H1 (cell line): ENCODE measurements around the gene ARRB1. TPM values are rescaled to one million over a fixed set of nuclear protein-coding genes. Genes with fewer than 3 reads are reported as not detected.

Experiments
- CTCF ChIA-PET: fragments of 300-600 bp; sonication (Branson Sonifier 250); formaldehyde crosslinking; loops from one replicate; lab custom pipeline; 2021; ENCODE audit not compliant: partially characterized antibody; lab: Charles Lee
- POLR2A ChIA-PET: fragments of 300-600 bp; sonication (Branson Sonifier 250); formaldehyde crosslinking; loops from one replicate; lab custom pipeline; 2021; ENCODE audit warnings: inconsistent platforms; ENCODE audit not compliant: partially characterized antibody; lab: Charles Lee
- DNase-seq, 2 experiments: peaks; one replicate each; pipeline versions ENCODE4 v3.0.0 to v3.0.0-alpha.2; 2010 to 2022; ENCODE audit warnings: low spot score in 2 of 2, low read depth in 1 of 2, mixed read lengths in 1 of 2
- FAIRE-seq: peaks from 2 replicates; lab custom pipeline; 2011; peaks lifted over from hg19 to GRCh38; lab: Jason Lieb, UNC
- H2AFZ ChIP-seq: 2 replicates; pipeline ENCODE4 v1.8.1; 2012; ENCODE audit warnings: low read length, inconsistent platforms
- H2AK5ac ChIP-seq: 2 replicates; pipeline ENCODE4 v1.6.1; 2013; ENCODE audit warnings: low read depth, low read length
- H2BK120ac ChIP-seq: replicated peaks from 2 replicates; pipeline ENCODE3; 2013; ENCODE audit warnings: low read depth, low read length, inconsistent platforms
- H2BK12ac ChIP-seq: 2 replicates; pipeline ENCODE4 v1.6.1; 2013; ENCODE audit warnings: low read depth, low read length
- H2BK15ac ChIP-seq: 2 replicates; pipeline ENCODE4 v1.6.1; 2013; ENCODE audit warnings: low read length
- H2BK20ac ChIP-seq: 2 replicates; pipeline ENCODE4 v1.6.1; 2013; ENCODE audit warnings: low read length
- H2BK5ac ChIP-seq: 2 replicates; pipeline ENCODE4 v1.6.1; 2013; ENCODE audit warnings: low read depth, low read length
- H3K14ac ChIP-seq: 2 replicates; pipeline ENCODE4 v1.6.1; 2013; ENCODE audit warnings: inconsistent platforms; ENCODE audit not compliant: insufficient read length
- H3K18ac ChIP-seq: 2 replicates; pipeline ENCODE4 v1.6.1; 2013; ENCODE audit warnings: low read length; ENCODE audit errors: extremely low read depth
- H3K23ac ChIP-seq: 2 replicates; pipeline ENCODE4 v1.6.1; 2013; ENCODE audit warnings: inconsistent platforms; ENCODE audit not compliant: insufficient read length
- H3K23me2 ChIP-seq: 2 replicates; pipeline ENCODE4 v1.6.1; 2013; ENCODE audit warnings: low read depth, low read length
- H3K27ac ChIP-seq: 2 replicates; pipeline ENCODE4 v1.6.1; 2011; ENCODE audit warnings: low read depth, low read length, inconsistent platforms
- H3K27me3 ChIP-seq, 4 experiments: replicated peaks in 1 of 4; 1 replicate in 1 of 4; 2 replicates in 3 of 4; pipeline versions ENCODE4 v1.6.1 to v1.8.1; 2011 to 2013; ENCODE audit warnings: low read length in 3 of 4, mild to moderate bottlenecking in 3 of 4, inconsistent platforms in 2 of 4, mixed read lengths in 2 of 4, moderate library complexity in 1 of 4; ENCODE audit not compliant: control insufficient read depth in 3 of 4, insufficient read depth in 3 of 4; ENCODE audit errors: extremely low read depth in 1 of 4
- H3K36me3 ChIP-seq, 4 experiments: 2 replicates each; pipeline versions ENCODE4 v1.6.1 to v1.8.1; 2011 to 2013; ENCODE audit warnings: mild to moderate bottlenecking in 4 of 4, low read length in 3 of 4, moderate library complexity in 2 of 4, control low read depth in 1 of 4, inconsistent platforms in 1 of 4; ENCODE audit not compliant: insufficient read depth in 4 of 4, control insufficient read depth in 2 of 4
- H3K4ac ChIP-seq: replicated peaks from 2 replicates; pipeline ENCODE3; 2013; ENCODE audit warnings: low read length, low read depth, mixed read lengths, inconsistent platforms; ENCODE audit not compliant: insufficient read length
- H3K4me1 ChIP-seq, 4 experiments: replicated peaks in 1 of 4; 1 replicate in 1 of 4; 2 replicates in 3 of 4; pipeline versions ENCODE4 v1.6.1 to v1.8.1; 2011 to 2013; ENCODE audit warnings: low read length in 3 of 4, inconsistent platforms in 2 of 4, mixed read lengths in 1 of 4; ENCODE audit not compliant: insufficient read depth in 4 of 4, control insufficient read depth in 3 of 4
- H3K4me2 ChIP-seq, 2 experiments: 2 replicates each; pipeline versions ENCODE4 v1.6.1 to v1.8.1; 2011 to 2013; ENCODE audit warnings: low read depth in 2 of 2, low read length in 2 of 2, control low read depth in 1 of 2, inconsistent platforms in 1 of 2, mild to moderate bottlenecking in 1 of 2; ENCODE audit not compliant: insufficient read depth in 1 of 2
- H3K4me3 ChIP-seq, 4 experiments: fragments of 200-600, 300-600 bp in 1 of 4; sonication (generic), shearing (Covaris generic), sonication (Bioruptor Twin) in 1 of 4; 2 replicates each; pipeline versions ENCODE4 v1.5.1 to v1.8.1; 2011 to 2016; ENCODE audit warnings: low read length in 4 of 4, low read depth in 3 of 4, control low read depth in 2 of 4, inconsistent platforms in 2 of 4, mild to moderate bottlenecking in 2 of 4, mixed read lengths in 1 of 4, moderate library complexity in 1 of 4; ENCODE audit not compliant: insufficient read depth in 2 of 4; ENCODE audit errors: extremely low read depth in 1 of 4
- H3K56ac ChIP-seq: replicated peaks from 2 replicates; pipeline ENCODE3; 2013; ENCODE audit warnings: low read depth, mild to moderate bottlenecking, mixed read lengths, low read length, inconsistent platforms; ENCODE audit not compliant: insufficient read length
- H3K79me1 ChIP-seq: 2 replicates; pipeline ENCODE4 v1.6.1; 2013; ENCODE audit warnings: low read depth, low read length, control low read depth
- H3K79me2 ChIP-seq, 2 experiments: 2 replicates each; pipeline versions ENCODE4 v1.6.1 to v1.8.1; 2012 to 2013; ENCODE audit warnings: low read length in 2 of 2, mild to moderate bottlenecking in 2 of 2, inconsistent platforms in 1 of 2; ENCODE audit not compliant: insufficient read depth in 2 of 2, control insufficient read depth in 1 of 2
- H3K9ac ChIP-seq, 4 experiments: replicated peaks in 1 of 4; 1 replicate in 1 of 4; 2 replicates in 3 of 4; pipeline versions ENCODE4 v1.6.1 to v1.8.1; 2011 to 2013; ENCODE audit warnings: low read depth in 3 of 4, low read length in 3 of 4, control low read depth in 2 of 4, mild to moderate bottlenecking in 2 of 4, moderate library complexity in 2 of 4, inconsistent platforms in 1 of 4; ENCODE audit errors: extremely low read depth in 1 of 4
- H3K9me3 ChIP-seq, 2 experiments: 2 replicates each; pipeline versions ENCODE4 v1.6.1 to v1.8.1; 2012 to 2013; ENCODE audit warnings: mild to moderate bottlenecking in 2 of 2, moderate library complexity in 2 of 2, control low read depth in 1 of 2, inconsistent platforms in 1 of 2, low read depth in 1 of 2, low read length in 1 of 2, mixed read lengths in 1 of 2; ENCODE audit not compliant: insufficient read depth in 2 of 2
- H4K20me1 ChIP-seq, 2 experiments: replicated peaks in 1 of 2; 2 replicates each; pipeline versions ENCODE3 to v1.8.1; 2011 to 2013; ENCODE audit warnings: inconsistent platforms in 2 of 2, low read length in 2 of 2, mild to moderate bottlenecking in 1 of 2; ENCODE audit not compliant: insufficient read depth in 2 of 2, control insufficient read depth in 1 of 2
- H4K5ac ChIP-seq: 2 replicates; pipeline ENCODE4 v1.6.1; 2013; ENCODE audit warnings: low read length, low read depth, mixed read lengths, inconsistent platforms; ENCODE audit not compliant: insufficient read length
- H4K8ac ChIP-seq: 2 replicates; pipeline ENCODE4 v1.8.0; 2013; ENCODE audit warnings: mild to moderate bottlenecking, moderate library complexity, low read length, inconsistent platforms; ENCODE audit not compliant: insufficient read depth; ENCODE audit errors: extremely low read depth
- H4K91ac ChIP-seq: replicated peaks from 2 replicates; pipeline ENCODE3; 2013; ENCODE audit warnings: low read length, mixed read lengths, inconsistent platforms; ENCODE audit not compliant: insufficient read length
- ATF3 ChIP-seq: IDR thresholded peaks from 2 replicates; pipeline ENCODE4 v1.6.1; 2011; ENCODE audit warnings: low read depth, mild to moderate bottlenecking, low read length; ENCODE audit not compliant: insufficient read depth
- BACH1 ChIP-seq: IDR thresholded peaks from 2 replicates; pipeline ENCODE4 v1.6.1; 2012; ENCODE audit warnings: low read length, improper control_type of control experiment
- BCL11A ChIP-seq, 2 experiments: IDR thresholded peaks; one replicate each; pipeline ENCODE4 v1.6.1; 2011; ENCODE audit warnings: low read depth in 2 of 2, low read length in 2 of 2, mild to moderate bottlenecking in 2 of 2
- E2F6 ChIP-seq: IDR thresholded peaks from 2 replicates; pipeline ENCODE4 v1.6.1; 2012; ENCODE audit warnings: inconsistent platforms
- EZH2 ChIP-seq: fragments of 200-600 bp; sonication (generic); IDR thresholded peaks from 2 replicates; pipeline ENCODE4 v1.7.1; 2012; ENCODE audit warnings: low read depth, mild to moderate bottlenecking, moderate library complexity, low read length, inconsistent platforms; ENCODE audit not compliant: severe bottlenecking
- KDM4A ChIP-seq: IDR thresholded peaks from one replicate; pipeline ENCODE4 v1.7.1; 2012; ENCODE audit warnings: low read depth, mild to moderate bottlenecking, moderate library complexity, low read length, inconsistent platforms; ENCODE audit not compliant: severe bottlenecking
- SIRT6 ChIP-seq: IDR thresholded peaks from one replicate; pipeline ENCODE4 v1.7.1; 2012; ENCODE audit warnings: low read length, inconsistent platforms
- TAF1 ChIP-seq: IDR thresholded peaks from 2 replicates; pipeline ENCODE4 v1.6.1; 2011; ENCODE audit warnings: mild to moderate bottlenecking, low read depth, low read length
- TEAD4 ChIP-seq: IDR thresholded peaks from 2 replicates; pipeline ENCODE4 v1.6.1; 2012; ENCODE audit warnings: low read depth, low read length, inconsistent platforms, mixed read lengths
- WGBS, 2 experiments: shearing (Covaris generic) in 1 of 2; methylation state at CpG; one replicate each; pipeline versions ENCODE4 v1.1.6 to v1.1.7; 2013 to 2015; ENCODE audit warnings: low lambda C conversion rate in 2 of 2, mixed read lengths in 2 of 2, inconsistent platforms in 1 of 2, low coverage in 1 of 2, missing lambda C conversion rate in 1 of 2; ENCODE audit not compliant: insufficient replicate concordance in 2 of 2, insufficient coverage in 1 of 2, insufficient read length in 1 of 2; ENCODE audit errors: extremely low coverage in 1 of 2, missing lambda C conversion rate in 1 of 2; 5-methylcytosine and 5-hydroxymethylcytosine counted together
- polyA plus RNA-seq, 7 experiments: library from polyadenylated mRNA; depleted of rRNA in 3 of 7; stranded (reverse) in 5 of 7; unstranded in 2 of 7; fragments of >200 nt in 5 of 7; fragments of 200-250 nt in 2 of 7; gene quantifications; 1 replicate in 5 of 7; 2 replicates in 1 of 7; 4 replicates in 1 of 7; pipeline versions ENCODE4 v1.2.1 to v1.2.3, GENCODE V29; 2011 to 2013; ENCODE audit warnings: missing spikeins in 2 of 7, mixed read lengths in 2 of 7
- total RNA-seq: library from RNA; stranded (reverse); fragmentation: NEBNext Ultra II Directional; extraction: Animal tissue kit (Norgen Biotek cat#: 25700); gene quantifications from 2 replicates; pipeline ENCODE4 v1.2.1, GENCODE V29; 2021

The ARRB1 gene
- total and polyA plus RNA-seq, 2 of the 8 experiments (the other 6 are each of a cell fraction or from before 2014, with no cell fraction given): 9.4 to 31.8 TPM

- no peak overlapping the region for H3K4ac ChIP-seq
- no peak overlapping the region for H3K27ac ChIP-seq
- 84% methylated on average over 23 of the region's 27 CpGs; no CpG with 5 or more reads in 1 of the 2 experiments for WGBS, 2 experiments
- peak overlapping the region; percentile 6 for H4K91ac ChIP-seq
- no peak overlapping the region for H3K56ac ChIP-seq
- H2BK12ac ChIP-seq: no peak overlapping the region
- H3K23ac ChIP-seq: no peak overlapping the region
- H2BK5ac ChIP-seq: no peak overlapping the region
- no peaks in the 10 kb centered on the region for H3K9me3 ChIP-seq
- no peak overlapping the region for H2AFZ ChIP-seq
- no peaks in the 10 kb centered on the region for H3K79me1 ChIP-seq
- no peak overlapping the region for H4K5ac ChIP-seq
- no peak overlapping the region for H3K18ac ChIP-seq
- H3K27me3 ChIP-seq: no peaks in the 10 kb centered on the region
- FAIRE-seq: no peak
- H4K8ac ChIP-seq: no peak overlapping the region
- H3K14ac ChIP-seq: no peak overlapping the region
- H3K4me3 ChIP-seq: no peak overlapping the region
- no peaks in the 10 kb centered on the region for H4K20me1 ChIP-seq
- DNase-seq: no peak
- H3K23me2 ChIP-seq: no peaks in the 10 kb centered on the region
- H3K4me1 ChIP-seq: peaks cover 0 to 4% (median under 1%) of the 10 kb centered on the region in 4 experiments; a peak in 1 of 7 replicates
- ChIA-PET POLR2A (no interaction called here), CTCF (interaction anchor here (0.6 to 7.4 kb wide), 3 partner anchors 13 to 304 kb away, joined by 3 to 49 read pairs (median 45); no protein-coding TSS in a partner anchor)
- H2BK120ac ChIP-seq: no peak overlapping the region
- H2BK20ac ChIP-seq: no peak overlapping the region
- no peak overlapping the region for H2BK15ac ChIP-seq
- H3K4me2 ChIP-seq: no peak overlapping the region
- no peak overlapping the region for H3K9ac ChIP-seq
- no peaks in the 10 kb centered on the region for H3K79me2 ChIP-seq
- no peak overlapping the region for H2AK5ac ChIP-seq
- H3K36me3 ChIP-seq: no peaks in the 10 kb centered on the region
- TF ChIP-seq TEAD4 (no peak), BACH1 (no peak), EZH2 (no peak), SIRT6 (no peak), TAF1 (no peak), KDM4A (no peak), ATF3 (no peak), E2F6 (no peak), BCL11A (IDR thresholded peaks at IDR 0.05; ENCODE audit: low read depth in 2 of 2, low read length in 2 of 2) (no peak)
These were observed 84.1 kb downstream of the ARRB1 start for GRCh38 chr11:75267171-75267970.
